ENCODE data around the gene CTDNEP1.

CTDNEP1 gene

GRCh38 chr17:7226721-7227710, 24.5 kb downstream of the CTDNEP1 start:
- no peak for FAIRE-seq

GRCh38 chr17:7225711-7226331, 25.7 kb downstream of the CTDNEP1 start:
- no peak for FAIRE-seq

- FAIRE-seq: no peak
Observed at GRCh38 chr17:7224661-7225111, 26.8 kb downstream of the CTDNEP1 start.

GRCh38 chr17:7224110-7224509, 27.4 kb downstream of the CTDNEP1 start:
- FAIRE-seq: no peak

- no peak for FAIRE-seq
Observed at GRCh38 chr17:7223375-7223774, 28.2 kb downstream of the CTDNEP1 start.

GRCh38 chr17:7222972-7223292, 28.6 kb downstream of the CTDNEP1 start:
- FAIRE-seq: no peak

- FAIRE-seq: no peak
Observed at GRCh38 chr17:7222093-7222971, 29.2 kb downstream of the CTDNEP1 start.

GRCh38 chr17:7221278-7222092, 30.0 kb downstream of the CTDNEP1 start:
- no peak for FAIRE-seq

- no peak for FAIRE-seq
Observed at GRCh38 chr17:7220593-7221277, 30.8 kb downstream of the CTDNEP1 start.

- FAIRE-seq: peak; percentile 33
Observed at GRCh38 chr17:7219812-7220592, 31.5 kb downstream of the CTDNEP1 start, which contains the start of the genes ACADVL and DLG4. Gene ACADVL, plus strand, starts transcription at chr17:7219938. Its CDS starts 47 bp downstream, at chr17:7219985. Gene DLG4, minus strand, starts transcription at chr17:7219836.

- no peak for FAIRE-seq
Observed at GRCh38 chr17:7219229-7219811, 32.2 kb downstream of the CTDNEP1 start.

- no peak for FAIRE-seq
Observed at GRCh38 chr17:7218758-7219157, 32.8 kb downstream of the CTDNEP1 start.

- FAIRE-seq: no peak
Observed at GRCh38 chr17:7218166-7218565, 33.4 kb downstream of the CTDNEP1 start.

GRCh38 chr17:7217113-7217987, 34.2 kb downstream of the CTDNEP1 start:
- no peak for FAIRE-seq

- no peak for FAIRE-seq
Observed at GRCh38 chr17:7216242-7217112, 35.1 kb downstream of the CTDNEP1 start.

- no peak for FAIRE-seq
Observed at GRCh38 chr17:7215652-7216180, 35.8 kb downstream of the CTDNEP1 start.

GRCh38 chr17:7215136-7215638, 36.3 kb downstream of the CTDNEP1 start:
- peak; percentile 89 for FAIRE-seq
